GM21515 (cell line): ENCODE data around the gene ZBTB3.
"Not testable (repeated sequence)": the region's sequence is repeated elsewhere in the genome, so short reads cannot be mapped to it uniquely, and the experiment has no call there.

ENCODE experiments used
- ATAC-seq: cut with Tn5 transposase; IDR thresholded peaks from one replicate; pipeline ENCODE4 v1.9.1; 2021; ENCODE audit not compliant: unreplicated experiment

ZBTB3 gene

DNA sequence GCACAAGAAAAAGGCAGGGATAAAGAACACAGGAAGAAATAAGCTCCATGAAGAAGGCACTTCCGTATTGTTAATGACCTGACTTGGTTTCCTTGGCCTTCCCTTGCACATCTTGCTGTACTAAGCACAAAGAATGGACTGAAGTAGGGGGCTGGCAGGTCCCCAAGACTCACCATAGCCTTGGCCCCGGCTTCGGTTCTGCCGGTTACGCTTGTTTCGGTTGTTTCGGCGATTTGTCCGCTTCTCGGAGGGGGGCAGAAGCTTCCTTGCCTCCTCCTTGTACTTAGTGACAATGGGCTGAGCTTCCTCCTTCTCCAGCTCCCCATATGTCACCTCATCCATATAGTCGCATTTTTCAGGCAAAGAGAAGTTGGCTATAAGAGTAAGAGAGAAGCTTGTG, 37.1 kb downstream of the ZBTB3 start:
- ATAC-seq, result no peak

DNA sequence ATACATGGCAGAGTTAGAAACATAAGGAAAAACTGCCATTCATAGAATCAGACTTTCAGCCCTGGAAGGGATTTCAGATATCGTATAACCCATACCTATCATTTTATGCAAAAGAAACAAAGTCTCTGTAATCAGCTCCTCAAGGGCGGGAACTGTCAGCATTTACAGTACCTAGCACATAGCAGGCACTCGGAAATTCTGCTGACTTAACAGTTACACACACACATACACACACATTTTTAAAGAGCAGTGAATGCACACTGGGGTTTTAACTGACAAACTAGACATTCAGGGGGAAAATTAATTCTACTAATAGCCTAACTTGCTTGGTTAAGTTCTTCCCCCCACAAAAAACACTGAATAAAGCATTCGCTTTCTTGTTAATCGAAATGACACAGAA, 37.8 kb downstream of the ZBTB3 start:
- ATAC-seq, result no peak

DNA sequence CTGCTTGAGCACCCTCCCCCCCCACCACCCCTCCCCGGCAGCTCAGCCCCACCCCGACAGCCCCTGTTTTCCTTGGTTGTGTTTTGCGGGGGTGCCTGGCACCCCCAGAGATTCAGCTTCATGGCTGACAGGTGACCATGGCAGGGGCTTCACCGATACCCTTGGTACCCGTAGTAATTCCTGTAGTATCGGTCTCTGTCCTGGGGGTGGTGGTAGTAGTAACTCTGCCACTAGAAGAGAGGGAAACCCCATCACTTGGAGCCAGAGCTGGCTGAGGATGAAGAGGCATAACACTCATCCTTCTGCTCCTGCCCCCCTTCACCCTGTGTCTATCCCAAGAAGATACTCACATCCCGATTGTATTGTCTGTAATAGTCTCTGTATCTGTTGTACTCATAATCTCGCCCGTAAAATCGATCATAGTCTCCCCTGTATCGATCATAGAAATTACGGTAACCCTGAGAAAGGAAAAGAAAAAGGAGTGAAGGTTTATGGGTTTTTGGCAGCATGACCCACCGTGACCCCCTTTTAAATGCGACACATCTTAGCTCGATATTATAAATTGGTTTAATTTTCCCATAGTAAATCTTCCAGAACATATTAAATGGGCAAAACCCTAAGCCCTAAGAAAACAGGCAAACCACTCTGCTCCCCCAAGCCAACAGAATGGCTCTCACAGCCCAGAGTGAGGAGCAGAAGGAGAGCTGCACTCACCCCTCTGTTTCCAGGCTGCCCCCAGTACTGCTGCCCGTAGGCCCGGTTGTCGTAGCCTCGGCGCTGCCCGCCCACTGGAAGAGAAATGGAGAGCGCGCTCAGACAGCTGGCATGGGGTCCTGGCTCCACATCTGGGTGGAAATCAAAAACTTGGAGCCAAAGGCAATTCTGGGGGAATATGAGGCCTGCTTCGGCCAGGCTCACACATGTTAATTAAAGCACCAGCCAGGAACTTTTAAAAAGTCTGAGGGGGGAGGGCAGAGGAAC, 38.5 kb downstream of the ZBTB3 start:
- no peak for ATAC-seq

DNA sequence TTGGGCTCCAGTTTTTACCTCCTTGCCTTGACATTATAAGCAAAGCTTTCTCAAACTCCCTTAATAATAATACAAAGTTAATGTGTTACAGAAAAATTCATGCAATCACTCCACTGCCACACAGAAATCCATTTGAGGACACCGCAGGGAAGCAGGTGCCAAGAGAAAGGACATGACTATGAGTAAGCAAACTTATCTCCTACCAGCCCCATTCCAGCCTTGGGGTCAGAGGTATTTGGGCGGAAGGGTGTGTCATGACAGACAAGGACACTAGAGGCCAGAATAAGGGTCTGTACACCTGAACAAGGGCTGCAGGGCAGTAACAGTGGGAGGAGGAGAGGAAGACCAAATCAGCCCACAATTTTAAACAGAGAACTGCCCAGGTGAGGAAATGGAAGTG, 40.6 kb downstream of the ZBTB3 start:
- no peak for ATAC-seq

DNA sequence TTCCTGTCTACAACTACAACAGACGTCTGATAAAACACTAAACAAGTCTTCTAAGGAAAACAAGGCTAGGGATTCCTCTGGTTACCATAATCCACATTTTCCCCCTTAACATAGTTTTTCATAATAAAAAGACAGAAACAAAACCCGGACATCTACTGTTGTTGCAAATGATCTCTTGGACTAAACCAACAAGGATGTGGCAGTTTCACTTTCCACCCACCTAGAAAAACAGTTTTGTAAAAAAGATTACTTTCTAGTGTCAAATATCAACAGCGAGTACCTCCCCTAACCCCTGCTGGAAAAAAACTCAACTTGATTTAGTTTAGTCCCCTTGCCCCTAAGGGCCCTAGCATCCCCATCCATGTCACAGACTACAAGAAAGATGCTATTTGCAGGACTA, 41.1 kb downstream of the ZBTB3 start:
- ATAC-seq, result no peak

DNA sequence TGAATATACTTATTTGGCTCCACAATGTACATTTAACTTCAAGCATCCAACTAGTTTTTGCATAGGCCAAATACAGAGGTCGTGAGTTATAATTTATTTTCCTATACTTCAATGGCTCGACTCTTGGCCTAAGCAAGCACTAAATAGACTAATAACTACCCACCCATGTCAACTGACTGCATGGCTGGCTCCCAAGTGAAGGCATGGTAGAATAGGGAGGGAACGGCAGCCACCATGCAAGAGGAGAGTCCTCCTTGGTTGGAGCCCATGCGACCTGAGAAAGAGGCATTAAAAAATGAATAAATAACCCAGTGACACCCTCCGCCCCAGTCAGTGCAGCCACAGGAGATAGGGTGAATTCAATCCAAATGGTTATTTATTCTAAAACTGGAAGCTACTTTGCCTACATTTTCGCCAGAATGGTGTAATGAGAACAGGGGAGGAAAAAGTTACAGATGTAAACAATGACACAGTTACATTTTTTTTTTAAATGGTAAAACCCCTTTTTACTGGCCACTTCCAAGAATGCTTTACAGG, 41.6 kb downstream of the ZBTB3 start:
- ATAC-seq, result no peak

DNA sequence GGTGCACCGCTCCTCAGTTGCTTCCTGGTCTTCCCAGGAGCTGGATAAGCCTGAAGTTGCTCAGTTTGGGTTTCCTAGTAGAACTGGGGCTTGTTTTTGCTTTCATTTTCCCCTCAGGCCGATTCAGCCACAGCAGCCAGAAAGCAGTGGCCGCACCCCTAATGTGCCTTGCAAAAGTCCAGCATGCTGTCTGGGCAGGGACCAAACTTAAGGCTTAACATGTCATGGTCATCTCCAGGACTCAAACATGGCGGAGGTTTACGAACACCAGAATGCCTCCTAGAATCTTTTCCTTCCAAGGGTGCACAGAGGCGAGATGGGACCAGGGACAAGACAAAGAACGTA, 44.0 kb downstream of the ZBTB3 start:
- peak; percentile 4 for ATAC-seq

DNA sequence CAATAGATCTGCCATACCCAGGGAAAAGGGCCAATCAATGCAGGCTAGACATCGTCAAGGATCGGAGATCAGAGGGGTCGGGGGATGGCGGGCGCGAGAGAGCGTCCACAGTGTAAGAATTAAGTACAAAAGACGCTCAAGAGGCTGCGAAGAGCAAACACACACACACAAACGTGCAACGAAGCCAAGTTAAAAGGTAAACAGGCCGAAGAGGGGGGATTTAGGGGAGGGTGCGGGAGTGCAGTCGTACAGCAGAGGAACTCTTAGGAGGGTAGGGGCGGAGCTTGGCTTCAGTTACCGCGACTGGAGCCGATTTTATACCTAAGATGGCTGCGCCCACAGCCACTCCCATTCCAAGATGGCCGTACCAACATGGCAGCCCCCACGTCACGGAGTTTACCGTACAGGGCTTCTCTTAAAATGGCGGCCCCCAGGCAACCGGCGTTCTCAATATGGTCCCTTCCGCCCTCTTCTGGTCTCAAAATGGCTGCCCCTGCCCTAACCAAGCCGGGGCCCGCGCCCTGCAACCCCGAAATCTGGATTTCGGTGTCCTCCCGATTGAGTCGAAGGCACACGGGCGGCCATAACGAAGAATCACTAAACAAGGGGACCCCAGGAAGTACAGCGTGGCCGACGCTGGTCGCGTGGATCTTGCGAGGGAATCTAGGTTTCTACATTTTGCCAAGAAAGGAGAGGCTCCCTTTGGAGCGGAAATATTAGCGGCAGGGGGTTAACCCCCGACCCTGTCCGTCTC, 44.5 kb downstream of the ZBTB3 start:
- peak; percentile 62 for ATAC-seq

DNA sequence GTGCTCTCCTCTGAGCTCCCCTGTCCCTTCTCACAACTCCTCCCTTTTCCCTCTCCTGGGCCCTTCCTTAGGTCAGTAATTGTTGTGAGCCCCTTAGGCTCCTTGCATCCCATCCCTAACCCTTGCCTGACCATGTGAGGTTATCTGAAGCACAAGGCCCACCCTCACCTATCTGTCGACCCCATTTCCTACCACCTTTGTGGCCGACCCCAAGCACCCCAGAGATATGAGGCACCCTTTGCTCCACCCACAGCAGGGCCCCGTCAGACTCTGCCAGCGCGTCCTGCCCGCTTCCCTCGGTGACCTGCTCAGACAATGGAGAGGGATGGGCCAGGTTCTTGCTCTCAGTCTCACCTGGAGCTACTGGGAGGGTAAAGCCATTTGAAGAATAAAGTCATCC, 45.2 kb downstream of the ZBTB3 start:
- no peak for ATAC-seq

DNA sequence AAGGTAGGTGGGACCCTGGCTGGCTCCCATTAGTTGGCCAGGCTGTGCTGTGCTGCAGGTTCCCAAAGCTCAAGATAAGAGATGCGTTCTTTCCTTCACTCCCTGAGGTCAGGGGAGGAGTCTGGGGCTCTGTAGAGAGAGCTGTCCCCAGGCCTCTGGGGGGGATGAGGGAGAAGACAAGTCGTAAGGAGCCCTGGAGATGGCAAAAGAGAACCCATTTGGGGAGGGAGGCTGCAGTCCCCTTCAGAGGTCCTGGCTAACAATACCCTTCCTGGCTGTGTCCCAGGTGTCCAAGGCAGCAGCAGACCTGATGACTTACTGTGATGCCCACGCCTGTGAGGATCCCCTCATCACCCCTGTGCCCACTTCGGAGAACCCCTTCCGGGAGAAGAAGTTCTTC, 45.6 kb downstream of the ZBTB3 start:
- no peak for ATAC-seq

DNA sequence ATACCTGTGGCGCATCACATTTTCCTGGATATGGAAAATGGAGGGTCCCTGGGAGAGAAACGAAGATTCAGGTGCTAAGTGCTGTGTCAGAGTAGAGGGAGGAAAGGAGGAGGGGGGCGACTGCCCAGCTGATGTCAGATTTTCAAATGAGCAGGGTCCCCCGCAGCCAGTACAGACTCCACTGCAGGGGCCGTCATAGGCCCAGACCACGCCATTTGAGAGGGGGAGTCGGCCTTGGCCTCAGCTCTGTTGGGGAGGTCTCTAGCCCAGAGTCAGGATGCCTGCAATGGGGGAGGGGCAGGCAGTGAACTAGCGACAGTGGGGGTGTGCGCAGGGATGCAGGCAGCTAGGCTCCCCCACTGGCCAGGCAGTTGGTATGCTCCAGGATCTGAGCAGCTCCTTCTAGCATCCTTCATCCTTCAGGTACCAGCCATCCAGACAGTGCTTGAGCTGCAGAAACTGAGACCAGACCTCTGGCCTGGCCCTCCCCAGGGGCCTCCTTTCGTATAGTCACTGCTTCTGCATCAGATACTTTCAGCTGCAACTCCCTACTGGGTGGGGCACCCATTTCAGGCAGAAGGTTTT, 46.6 kb downstream of the ZBTB3 start, which contains the start of the genes BSCL2 and GNG3:
Gene BSCL2 (minus strand): TSS at position 148 of the 585 bp plus-strand sequence. CDS start 229 bp downstream, outside the sequence.
Gene GNG3 (plus strand): TSS at position 400 of the 585 bp plus-strand sequence. CDS start 620 bp downstream, outside the sequence.
- ATAC-seq, result no peak

DNA sequence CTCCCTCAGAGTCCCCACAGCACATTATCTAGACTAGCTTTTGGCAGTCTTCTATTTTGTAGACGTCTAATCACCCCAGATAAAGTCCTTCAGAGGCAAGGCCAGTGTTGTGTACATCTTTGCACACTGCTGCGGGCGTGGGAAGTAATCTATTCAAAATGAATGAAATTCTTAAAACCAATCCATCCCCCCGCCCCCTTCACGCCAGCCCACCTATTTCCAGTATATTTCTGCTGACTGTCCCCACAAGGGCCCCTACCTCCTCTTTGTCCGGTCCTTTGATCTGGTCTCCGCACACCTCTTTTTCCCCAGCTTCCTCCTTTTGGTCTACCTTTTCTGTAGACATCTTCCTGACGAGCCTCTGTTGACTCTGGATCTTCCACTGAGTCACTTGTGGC, 47.1 kb downstream of the ZBTB3 start:
- ATAC-seq, result no peak

DNA sequence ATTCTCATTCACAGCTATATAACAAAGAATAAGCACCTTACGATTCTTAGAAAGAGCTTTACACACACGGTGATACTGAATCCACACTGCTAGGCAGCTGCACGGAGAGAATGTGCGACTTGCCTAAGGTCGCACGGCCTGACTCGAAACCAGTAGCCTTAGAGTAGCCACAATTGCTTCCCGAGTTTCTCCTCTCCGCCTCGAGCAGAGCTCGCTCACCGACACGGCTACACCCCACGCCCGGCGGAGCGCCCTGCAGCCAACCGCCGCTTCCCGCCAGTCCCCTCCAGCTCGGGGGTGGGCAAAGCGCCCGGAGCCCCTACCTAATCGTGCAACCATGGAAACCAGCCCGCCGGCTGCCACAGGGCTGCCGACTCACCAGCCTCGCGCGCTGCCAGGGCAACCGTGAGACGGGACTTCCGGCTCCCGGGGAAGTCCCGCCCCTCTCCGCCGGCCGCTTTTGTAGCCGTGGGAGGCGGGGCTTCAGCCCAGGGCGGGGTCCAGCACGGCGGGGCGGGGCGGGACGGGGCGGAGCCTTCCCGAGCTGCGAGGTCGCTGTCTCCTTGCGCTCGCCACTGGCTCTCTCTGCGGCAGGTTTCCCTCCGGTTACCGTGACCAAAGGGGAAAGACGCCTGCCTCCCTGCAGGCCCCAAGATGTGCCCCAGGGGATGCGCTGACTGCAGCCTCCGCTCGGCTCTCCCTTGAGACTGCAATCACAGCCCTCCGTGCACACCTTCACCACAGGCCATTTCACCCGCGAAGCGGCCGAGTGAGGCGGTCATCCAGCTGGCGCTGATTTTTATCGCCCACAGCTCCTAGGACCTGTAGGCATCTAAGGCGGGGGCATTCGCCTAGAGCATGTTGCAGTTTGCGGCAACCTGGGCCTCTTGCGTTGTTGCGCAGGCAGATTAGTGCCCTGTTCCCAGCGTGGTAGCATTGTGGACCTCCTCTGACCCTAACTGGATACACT, 47.8 kb downstream of the ZBTB3 start:
- ATAC-seq, result peak; percentile 53

DNA sequence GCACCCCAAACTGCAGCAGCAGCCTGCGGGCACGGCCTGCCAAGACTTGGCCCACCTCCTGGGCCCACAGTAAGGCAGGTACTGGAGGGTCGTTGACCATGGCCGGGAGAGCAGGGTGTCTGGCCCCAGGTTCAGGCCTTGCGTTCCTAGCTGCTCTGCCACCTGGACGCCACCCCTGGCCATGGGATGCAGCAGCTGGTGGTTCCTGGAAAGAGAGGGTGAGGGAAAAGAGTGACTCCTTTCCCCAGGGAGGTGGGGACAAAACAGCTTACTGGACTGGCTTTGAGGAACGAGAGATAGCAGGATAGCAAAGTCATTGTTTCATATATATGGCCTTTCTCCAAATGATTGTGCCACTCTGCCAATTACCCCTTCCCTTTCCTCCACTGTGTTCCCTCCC, 48.5 kb downstream of the ZBTB3 start:
- ATAC-seq, result no peak

DNA sequence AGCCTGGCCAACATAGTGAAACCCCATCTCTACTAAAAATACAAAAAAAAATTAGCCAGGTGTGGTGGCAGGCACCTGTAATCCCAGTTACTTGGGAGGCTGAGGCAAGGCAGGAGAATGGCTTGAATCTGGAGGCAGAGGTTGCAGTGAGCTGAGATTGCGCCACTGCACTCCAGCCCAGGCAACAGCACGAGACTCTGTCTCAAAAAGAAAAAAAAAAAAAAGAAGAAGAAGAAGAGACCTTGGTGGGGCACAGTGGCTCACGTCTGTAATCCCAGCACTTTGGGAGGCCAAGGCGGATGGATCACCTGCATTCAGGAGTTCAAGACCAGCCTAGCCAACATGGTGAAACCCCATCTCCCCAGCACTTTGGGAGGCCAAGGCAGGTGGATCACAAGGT, 50.0 kb downstream of the ZBTB3 start:
- not testable (repeated sequence) for ATAC-seq

DNA sequence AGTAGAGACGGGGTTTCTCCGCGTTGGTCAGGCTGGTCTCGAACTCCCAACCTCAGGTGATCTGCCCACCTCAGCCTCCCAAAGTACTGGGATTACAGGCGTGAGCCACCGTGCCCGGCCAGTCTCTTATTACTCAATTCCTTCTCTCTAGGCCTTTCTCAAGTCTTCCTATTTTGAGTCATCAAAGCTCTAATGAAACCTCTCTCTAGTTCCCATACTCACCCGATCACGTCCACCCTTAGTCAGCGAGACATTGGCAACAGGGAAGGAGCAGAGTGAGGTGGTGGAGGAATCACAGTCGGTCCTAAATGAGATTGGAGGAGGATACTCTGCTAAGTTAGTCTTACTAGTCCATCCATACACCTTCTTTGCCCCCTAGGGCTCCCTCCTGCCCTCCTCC, 51.7 kb downstream of the ZBTB3 start:
- ATAC-seq, result no peak
